PC-9 (cell line): Measurements from ENCODE around the gene VSIG10. TPM values are rescaled to one million over a fixed set of nuclear protein-coding genes. Genes with fewer than 3 reads are reported as not detected.

Experiments
- BruUV-seq: library from RNA; stranded (reverse); fragments of 400-500 nt; replicated peaks from 2 replicates; lab custom pipeline; 2021; lab: Mats Ljungman, UMichigan
- CTCF ChIA-PET: fragments of 300-600 bp; sonication (Branson Sonifier 250); formaldehyde crosslinking; loops from one replicate; lab custom pipeline; 2022; ENCODE audit warnings: antibody characterized with exemption; lab: Charles Lee
- POLR2A ChIA-PET: fragments of 300-600 bp; sonication (Branson Sonifier 250); formaldehyde crosslinking; loops from one replicate; lab custom pipeline; 2022; ENCODE audit warnings: antibody characterized with exemption; ENCODE audit not compliant: unreplicated experiment; lab: Charles Lee
- DNase-seq, 2 experiments: peaks; one replicate each; pipeline versions ENCODE4 v3.0.0 to v3.0.0-alpha.2; 2015 to 2022; ENCODE audit warnings: mixed read lengths in 1 of 2
- H2AFZ ChIP-seq: fragments of 200-600 bp; sonication (generic); 2 replicates; pipeline ENCODE4 v1.8.1; 2017; ENCODE audit warnings: antibody characterized with exemption
- H3F3A ChIP-seq: fragments of 200-600 bp; sonication (generic); 2 replicates; pipeline ENCODE4 v1.8.1; 2017; ENCODE audit warnings: antibody characterized with exemption, mild to moderate bottlenecking, low read depth; ENCODE audit not compliant: insufficient read depth
- H3K27ac ChIP-seq: fragments of 200-600 bp; sonication (generic); 2 replicates; pipeline ENCODE4 v1.6.1; 2016; ENCODE audit warnings: mixed run types
- H3K27me3 ChIP-seq: fragments of 200-600 bp; sonication (generic); 2 replicates; pipeline ENCODE4 v1.6.1; 2016; ENCODE audit warnings: low read depth, mixed run types; ENCODE audit not compliant: insufficient read depth
- H3K36me3 ChIP-seq: fragments of 200-600 bp; sonication (generic); 2 replicates; pipeline ENCODE4 v1.6.1; 2016; ENCODE audit warnings: low read depth, mixed run types
- H3K4me1 ChIP-seq: fragments of 200-600 bp; sonication (generic); replicated peaks from 2 replicates; pipeline ENCODE4 v1.6.1; 2016; ENCODE audit warnings: mixed run types; ENCODE audit not compliant: insufficient read depth
- H3K4me2 ChIP-seq: fragments of 200-600 bp; sonication (generic); 2 replicates; pipeline ENCODE4 v1.6.1; 2017; ENCODE audit warnings: mixed run types
- H3K4me3 ChIP-seq: fragments of 200-600 bp; sonication (generic); 2 replicates; pipeline ENCODE4 v1.6.1; 2016; ENCODE audit warnings: mixed run types
- H3K79me2 ChIP-seq: fragments of 200-600 bp; sonication (generic); 2 replicates; pipeline ENCODE4 v1.6.1; 2017; ENCODE audit warnings: low read depth, mixed run types
- H3K9me2 ChIP-seq: fragments of 200-600 bp; sonication (generic); 2 replicates; pipeline ENCODE4 v1.8.1; 2017; ENCODE audit warnings: mild to moderate bottlenecking; ENCODE audit not compliant: insufficient read depth
- H3K9me3 ChIP-seq: fragments of 200-600 bp; sonication (generic); 2 replicates; pipeline ENCODE4 v1.8.1; 2016; ENCODE audit warnings: low read depth; ENCODE audit not compliant: insufficient read depth
- H4K20me1 ChIP-seq: fragments of 200-600 bp; sonication (generic); 2 replicates; pipeline ENCODE4 v1.8.1; 2017; ENCODE audit not compliant: insufficient read depth
- EZH2 ChIP-seq: fragments of 200-600 bp; sonication (generic); IDR thresholded peaks from 2 replicates; pipeline ENCODE4 v1.8.0; 2017; ENCODE audit warnings: antibody characterized with exemption, low read depth
- intact Hi-C: fragments of 100-400 bp; cut with micrococcal nuclease; formaldehyde crosslinking; loops from one replicate; pipeline ENCODE4 v1.10.0; 2022; ENCODE audit not compliant: unreplicated experiment
- total RNA-seq: library from RNA; stranded (reverse); gene quantifications from 2 replicates; pipeline ENCODE4 v1.2.3, GENCODE V29; 2021
- TF ChIP-seq, protein P1 (sequence below): fragments of 200-600 bp; sonication (generic); conservative IDR thresholded peaks from 2 replicates; pipeline ENCODE4 v1.6.1; 2017; ENCODE audit warnings: mixed run types, antibody characterized with exemption, mild to moderate bottlenecking, moderate library complexity

VSIG10 gene
- total RNA-seq, 1 experiment from 2014 or later = 45.7 TPM

DNA sequence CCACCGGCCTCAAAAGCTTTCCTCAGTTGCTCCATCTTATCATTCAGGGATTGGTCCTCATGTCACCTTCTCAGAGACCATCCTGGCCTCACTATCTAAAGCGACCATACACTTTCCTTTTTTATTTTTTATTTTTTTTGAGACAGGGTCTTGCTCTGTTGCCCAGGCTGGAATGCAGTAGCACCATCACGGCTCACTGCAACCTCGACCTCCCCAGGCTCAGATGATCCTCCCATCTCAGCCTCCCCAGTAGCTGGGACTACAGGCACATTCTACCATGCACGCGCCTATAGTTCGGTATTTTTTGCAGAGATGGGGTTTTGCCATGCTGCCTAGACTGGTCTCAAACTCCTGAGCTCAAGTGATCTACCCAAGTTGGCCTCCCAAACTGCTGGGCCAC lies 45.6 kb downstream of the VSIG10 start:
- Histone ChIP-seq H3K79me2 (peaks cover 47% of the 10 kb centered on the region), H4K20me1 (no peaks in the 10 kb centered on the region), H3K27ac (no peak overlapping the region), H3K27me3 (no peaks in the 10 kb centered on the region), H2AFZ (no peak overlapping the region), H3K36me3 (no peaks in the 10 kb centered on the region), H3K4me1 (peaks cover 37% of the 10 kb centered on the region), H3F3A (peaks cover 49% of the 10 kb centered on the region), H3K9me3 (no peaks in the 10 kb centered on the region), H3K4me2 (no peak overlapping the region), H3K4me3 (no peak overlapping the region), H3K9me2 (no peaks in the 10 kb centered on the region)
- TF ChIP-seq, protein P1, sequence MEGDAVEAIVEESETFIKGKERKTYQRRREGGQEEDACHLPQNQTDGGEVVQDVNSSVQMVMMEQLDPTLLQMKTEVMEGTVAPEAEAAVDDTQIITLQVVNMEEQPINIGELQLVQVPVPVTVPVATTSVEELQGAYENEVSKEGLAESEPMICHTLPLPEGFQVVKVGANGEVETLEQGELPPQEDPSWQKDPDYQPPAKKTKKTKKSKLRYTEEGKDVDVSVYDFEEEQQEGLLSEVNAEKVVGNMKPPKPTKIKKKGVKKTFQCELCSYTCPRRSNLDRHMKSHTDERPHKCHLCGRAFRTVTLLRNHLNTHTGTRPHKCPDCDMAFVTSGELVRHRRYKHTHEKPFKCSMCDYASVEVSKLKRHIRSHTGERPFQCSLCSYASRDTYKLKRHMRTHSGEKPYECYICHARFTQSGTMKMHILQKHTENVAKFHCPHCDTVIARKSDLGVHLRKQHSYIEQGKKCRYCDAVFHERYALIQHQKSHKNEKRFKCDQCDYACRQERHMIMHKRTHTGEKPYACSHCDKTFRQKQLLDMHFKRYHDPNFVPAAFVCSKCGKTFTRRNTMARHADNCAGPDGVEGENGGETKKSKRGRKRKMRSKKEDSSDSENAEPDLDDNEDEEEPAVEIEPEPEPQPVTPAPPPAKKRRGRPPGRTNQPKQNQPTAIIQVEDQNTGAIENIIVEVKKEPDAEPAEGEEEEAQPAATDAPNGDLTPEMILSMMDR = no peak
- TF ChIP-seq EZH2 = no peak
- intact Hi-C loops = no loop called here
- POLR2A ChIA-PET = no interaction called here
- DNase-seq = no peak
- no TSS peak for BruUV-seq
- CTCF ChIA-PET = interaction anchor here (0.7 kb wide), 1 partner anchor 72 kb away, joined by 7 read pairs; no protein-coding TSS in a partner anchor

DNA sequence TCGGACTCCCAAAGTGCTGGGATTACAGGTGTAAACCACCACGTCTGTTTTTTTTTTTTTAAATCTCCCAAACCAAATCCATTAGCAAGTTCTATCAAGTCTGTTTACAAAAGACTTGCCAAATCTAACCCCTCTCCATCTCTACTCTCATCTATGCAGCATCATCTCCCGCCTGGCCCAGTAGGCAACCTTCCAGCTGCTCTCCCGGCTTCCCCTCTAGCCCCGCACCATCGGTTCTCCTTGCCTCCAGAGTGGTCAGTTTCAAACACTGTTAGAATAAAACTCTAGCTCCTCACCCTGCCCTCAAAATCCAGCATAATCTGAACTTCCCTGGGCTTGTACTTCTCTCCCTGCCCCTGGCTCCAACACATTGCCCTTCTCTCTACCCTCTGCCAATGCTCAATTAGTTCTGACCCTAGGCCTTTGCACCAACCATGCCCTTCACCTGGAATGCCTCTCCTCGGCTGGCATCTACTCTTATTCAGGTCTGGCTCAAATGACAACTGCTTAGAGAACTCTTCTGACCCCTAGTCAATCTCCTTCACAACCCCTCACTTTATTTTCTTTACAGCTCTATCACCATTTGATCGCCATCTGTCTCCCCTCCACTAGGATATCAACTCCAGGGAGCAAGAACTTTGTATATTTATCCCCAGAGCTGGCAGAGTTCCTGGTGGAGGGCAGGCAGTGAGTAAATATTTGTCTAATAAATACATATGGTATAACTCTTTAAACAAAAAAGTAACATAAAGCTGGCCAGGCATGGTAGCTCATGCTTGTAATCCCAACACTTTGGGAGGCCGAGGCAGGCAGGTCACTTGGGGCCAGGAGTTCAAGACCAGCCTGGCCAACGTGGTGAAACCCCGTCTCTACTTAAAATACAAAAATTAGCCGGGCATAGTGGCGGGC lies 47.7 kb downstream of the VSIG10 start:
- H4K20me1 ChIP-seq = no peaks in the 10 kb centered on the region
- no peaks in the 10 kb centered on the region for H3K27me3 ChIP-seq
- DNase-seq = no peak
- H3K4me2 ChIP-seq = no peak overlapping the region
- H3K27ac ChIP-seq = no peak overlapping the region
- H3K4me3 ChIP-seq = no peak overlapping the region
- POLR2A ChIA-PET = no interaction called here
- H3K36me3 ChIP-seq = peaks cover 4% of the 10 kb centered on the region
- H3K9me2 ChIP-seq = no peaks in the 10 kb centered on the region
- intact Hi-C loops = no loop called here
- no peak overlapping the region for H2AFZ ChIP-seq
- H3K9me3 ChIP-seq = no peaks in the 10 kb centered on the region
- TF ChIP-seq EZH2 = no peak
- TF ChIP-seq, protein P1 = no peak
- H3F3A ChIP-seq = peaks cover 57% of the 10 kb centered on the region; the same call in 1 of the 2 replicates
- H3K79me2 ChIP-seq = peaks cover 39% of the 10 kb centered on the region
- peaks cover 50% of the 10 kb centered on the region for H3K4me1 ChIP-seq
- no TSS peak for BruUV-seq
- CTCF ChIA-PET = interaction anchor here (0.7 kb wide), 2 partner anchors 24 to 86 kb away, joined by 3 to 4 read pairs; no protein-coding TSS in a partner anchor

DNA sequence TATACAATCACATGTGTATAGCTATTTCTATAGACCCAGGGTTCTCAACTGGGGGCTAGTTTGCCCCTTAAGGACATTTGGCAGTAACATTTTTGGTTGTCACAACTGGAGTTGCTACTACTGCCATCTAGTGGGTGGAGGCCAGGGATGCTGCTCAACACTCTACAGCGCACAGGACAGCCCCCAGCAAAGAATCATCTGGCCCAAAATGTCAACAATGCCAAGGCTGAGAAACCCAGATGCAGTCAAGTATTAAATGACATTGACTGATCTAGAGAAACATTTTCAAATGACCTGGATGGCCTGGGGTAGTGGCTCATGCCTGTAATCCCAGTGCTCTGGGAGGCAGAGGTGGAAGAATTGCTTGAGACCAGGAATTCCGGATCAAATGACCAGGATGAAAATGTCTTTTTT lies 48.7 kb downstream of the VSIG10 start:
- POLR2A ChIA-PET = interaction anchor here (0.5 kb wide), 1 partner anchor 20 kb away, joined by 5 read pairs; no protein-coding TSS in a partner anchor
- Histone ChIP-seq H3K36me3 (peaks cover 12% of the 10 kb centered on the region), H3K4me2 (no peak overlapping the region), H3K9me2 (no peaks in the 10 kb centered on the region), H3K27ac (no peak overlapping the region), H3K79me2 (peaks cover 44% of the 10 kb centered on the region), H3F3A (peaks cover 55% of the 10 kb centered on the region; the same call in 1 of the 2 replicates), H3K27me3 (no peaks in the 10 kb centered on the region), H3K4me1 (peaks cover 52% of the 10 kb centered on the region), H3K9me3 (no peaks in the 10 kb centered on the region), H4K20me1 (no peaks in the 10 kb centered on the region), H3K4me3 (no peak overlapping the region), H2AFZ (no peak overlapping the region)
- intact Hi-C loops = no loop called here
- DNase-seq = peak; percentile 23 to 51
- CTCF ChIA-PET = interaction anchor here (0.7 to 0.8 kb wide), 3 partner anchors 25 to 85 kb away, joined by 3 to 4 read pairs (median 3); no protein-coding TSS in a partner anchor
- TF ChIP-seq, protein P1 = peak; percentile 76
- TF ChIP-seq EZH2 = no peak
- BruUV-seq = no TSS peak
